Panc1 (cell line): ENCODE results near the gene TIAM2.

Experiments used
- POLR2AphosphoS5 ChIP-seq: IDR thresholded peaks from 2 replicates; pipeline ENCODE4 v1.6.1; 2012; ENCODE audit warnings: mild to moderate bottlenecking, low read depth, low read length, moderate library complexity
- SIN3A ChIP-seq: IDR thresholded peaks from 2 replicates; pipeline ENCODE4 v1.6.1; 2012; ENCODE audit warnings: low read depth, mild to moderate bottlenecking, low read length, moderate library complexity, borderline replicate concordance; ENCODE audit not compliant: insufficient read depth
- TCF7L2 ChIP-seq: IDR thresholded peaks from 2 replicates; pipeline ENCODE4 v1.6.1; 2011; ENCODE audit warnings: mild to moderate bottlenecking, low read depth, low read length, inconsistent platforms
- TF ChIP-seq, protein P1 (sequence below): fragments of 450-650 bp; IDR thresholded peaks from 2 replicates; pipeline ENCODE4 v1.5.1; 2017; ENCODE audit warnings: mild to moderate bottlenecking

- TF ChIP-seq SIN3A, result no peak
- TF ChIP-seq, protein P1, sequence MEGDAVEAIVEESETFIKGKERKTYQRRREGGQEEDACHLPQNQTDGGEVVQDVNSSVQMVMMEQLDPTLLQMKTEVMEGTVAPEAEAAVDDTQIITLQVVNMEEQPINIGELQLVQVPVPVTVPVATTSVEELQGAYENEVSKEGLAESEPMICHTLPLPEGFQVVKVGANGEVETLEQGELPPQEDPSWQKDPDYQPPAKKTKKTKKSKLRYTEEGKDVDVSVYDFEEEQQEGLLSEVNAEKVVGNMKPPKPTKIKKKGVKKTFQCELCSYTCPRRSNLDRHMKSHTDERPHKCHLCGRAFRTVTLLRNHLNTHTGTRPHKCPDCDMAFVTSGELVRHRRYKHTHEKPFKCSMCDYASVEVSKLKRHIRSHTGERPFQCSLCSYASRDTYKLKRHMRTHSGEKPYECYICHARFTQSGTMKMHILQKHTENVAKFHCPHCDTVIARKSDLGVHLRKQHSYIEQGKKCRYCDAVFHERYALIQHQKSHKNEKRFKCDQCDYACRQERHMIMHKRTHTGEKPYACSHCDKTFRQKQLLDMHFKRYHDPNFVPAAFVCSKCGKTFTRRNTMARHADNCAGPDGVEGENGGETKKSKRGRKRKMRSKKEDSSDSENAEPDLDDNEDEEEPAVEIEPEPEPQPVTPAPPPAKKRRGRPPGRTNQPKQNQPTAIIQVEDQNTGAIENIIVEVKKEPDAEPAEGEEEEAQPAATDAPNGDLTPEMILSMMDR, result no peak
- no peak for TF ChIP-seq TCF7L2
- TF ChIP-seq POLR2AphosphoS5, result no peak
Measured at GRCh38 chr6:155093430-155093829, 98.3 kb downstream of the TIAM2 start.
